ENCODE results near the gene SLAMF9. TPM values are rescaled to one million over a fixed set of nuclear protein-coding genes. Genes with fewer than 3 reads are reported as not detected.

SLAMF9 gene
- total RNA-seq, 4 donors from 2014 or later: not detected

DNA sequence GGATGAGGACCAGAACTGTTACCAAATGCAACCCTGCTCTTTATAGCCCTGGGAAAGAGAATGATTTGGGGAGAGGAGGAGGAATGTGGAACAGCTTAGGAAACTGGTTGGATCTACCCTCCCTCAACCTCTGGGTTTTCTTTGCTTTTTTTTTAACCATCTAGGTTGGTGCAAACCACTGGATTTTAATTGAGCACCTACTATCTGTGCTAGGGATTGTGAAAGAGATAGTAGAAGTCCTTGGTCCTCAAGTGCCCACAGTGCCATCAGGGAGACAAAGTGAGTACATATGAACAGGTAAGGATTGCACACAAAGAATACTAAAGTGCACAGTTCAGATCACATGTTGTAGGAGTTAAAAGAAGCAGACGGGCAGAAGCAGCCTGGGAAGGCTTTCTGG lies 33.4 kb downstream of the SLAMF9 start:
- 72 to 92% methylated on average over 1 of the region's 1 CpG for WGBS, 2 donors
- peaks cover 18 to 32% of the 10 kb centered on the region in 2 donors for H3K4me1 ChIP-seq
- H3K9me3 ChIP-seq: no peaks in the 10 kb centered on the region
- H3K27ac ChIP-seq: peak overlapping the region in 1 of 3 donors; percentile 12
- TF ChIP-seq, protein P1, sequence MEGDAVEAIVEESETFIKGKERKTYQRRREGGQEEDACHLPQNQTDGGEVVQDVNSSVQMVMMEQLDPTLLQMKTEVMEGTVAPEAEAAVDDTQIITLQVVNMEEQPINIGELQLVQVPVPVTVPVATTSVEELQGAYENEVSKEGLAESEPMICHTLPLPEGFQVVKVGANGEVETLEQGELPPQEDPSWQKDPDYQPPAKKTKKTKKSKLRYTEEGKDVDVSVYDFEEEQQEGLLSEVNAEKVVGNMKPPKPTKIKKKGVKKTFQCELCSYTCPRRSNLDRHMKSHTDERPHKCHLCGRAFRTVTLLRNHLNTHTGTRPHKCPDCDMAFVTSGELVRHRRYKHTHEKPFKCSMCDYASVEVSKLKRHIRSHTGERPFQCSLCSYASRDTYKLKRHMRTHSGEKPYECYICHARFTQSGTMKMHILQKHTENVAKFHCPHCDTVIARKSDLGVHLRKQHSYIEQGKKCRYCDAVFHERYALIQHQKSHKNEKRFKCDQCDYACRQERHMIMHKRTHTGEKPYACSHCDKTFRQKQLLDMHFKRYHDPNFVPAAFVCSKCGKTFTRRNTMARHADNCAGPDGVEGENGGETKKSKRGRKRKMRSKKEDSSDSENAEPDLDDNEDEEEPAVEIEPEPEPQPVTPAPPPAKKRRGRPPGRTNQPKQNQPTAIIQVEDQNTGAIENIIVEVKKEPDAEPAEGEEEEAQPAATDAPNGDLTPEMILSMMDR (IDR thresholded peaks at IDR 0.05): no peak
- TF ChIP-seq POLR2A (IDR thresholded peaks at IDR 0.05): no peak
- intact Hi-C loops (cut with DNase I): loop anchor here (10.0 kb wide), 1 partner anchor 174 kb away; the partner anchor contains the start of gene IGSF8
- H3K4me3 ChIP-seq (replicated peaks in 1 of 3): no peak overlapping the region
- peaks cover 20 to 30% of the 10 kb centered on the region in 2 donors for H3K36me3 ChIP-seq
- no peaks in the 10 kb centered on the region for H3K27me3 ChIP-seq
- DNase-seq: no peak

DNA sequence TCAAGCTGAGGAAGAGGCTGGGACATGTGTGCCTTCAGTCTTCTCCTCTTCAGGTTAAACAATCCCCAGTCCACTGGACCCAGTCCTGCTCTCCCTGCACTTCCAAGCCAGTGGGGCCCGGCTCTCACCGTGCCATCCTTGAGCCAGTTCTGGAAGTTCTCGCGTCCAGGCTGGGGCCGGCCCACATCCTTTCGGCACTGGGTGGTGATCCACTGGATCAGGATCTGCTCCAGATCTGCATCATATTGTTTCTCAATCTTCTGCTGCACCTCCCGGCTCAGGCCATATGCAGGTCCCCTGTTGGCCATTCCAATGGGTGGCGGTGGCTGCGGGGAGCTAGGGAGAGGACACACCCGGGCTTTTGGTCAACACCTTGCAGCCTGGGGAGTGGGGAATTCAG lies 33.8 kb downstream of the SLAMF9 start:
- Histone ChIP-seq H3K9me3 (no peaks in the 10 kb centered on the region), H3K27ac (peak overlapping the region in 1 of 3 donors; percentile 12), H3K27me3 (no peaks in the 10 kb centered on the region), H3K4me3 (replicated peaks in 1 of 3) (no peak overlapping the region), H3K4me1 (peaks cover 17 to 32% of the 10 kb centered on the region in 2 donors), H3K36me3 (peaks cover 20 to 30% of the 10 kb centered on the region in 2 donors)
- 92 to 94% methylated on average over 10 of the region's 10 CpGs for WGBS, 2 donors
- TF ChIP-seq, protein P1 (IDR thresholded peaks at IDR 0.05): no peak
- TF ChIP-seq POLR2A (IDR thresholded peaks at IDR 0.05): no peak
- no peak for DNase-seq
- intact Hi-C loops (cut with DNase I): loop anchor here (10.0 kb wide), 1 partner anchor 175 kb away; the partner anchor contains the start of gene IGSF8

DNA sequence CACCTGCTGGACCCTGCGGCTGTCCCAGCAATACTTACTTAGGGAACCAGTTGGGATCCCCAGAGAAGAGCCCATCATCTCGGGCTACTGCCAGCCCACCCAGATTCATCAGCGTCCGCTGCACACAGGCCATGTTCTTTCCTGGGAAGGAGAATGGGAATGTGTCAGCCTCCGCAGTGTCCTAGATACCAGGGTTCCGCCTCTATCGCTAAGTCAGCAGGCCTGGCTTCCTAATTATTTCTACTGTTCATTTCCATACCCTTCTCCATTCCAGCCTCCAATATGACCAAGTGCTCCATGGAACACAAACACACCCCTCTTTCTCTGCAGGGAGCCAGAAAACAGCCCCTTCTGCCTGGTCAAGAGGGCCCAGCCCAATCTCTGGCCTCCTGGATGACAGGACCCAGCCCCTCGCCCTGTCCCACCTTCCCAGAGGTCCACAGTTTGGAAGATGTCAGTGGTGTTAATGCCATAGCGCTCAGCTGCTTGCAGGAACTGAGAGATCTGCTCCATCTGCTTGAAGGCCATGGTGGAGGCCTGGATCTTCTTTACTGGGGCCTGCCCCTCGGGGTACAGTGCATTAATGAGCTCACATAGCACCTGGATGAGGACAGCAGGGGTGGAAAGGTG lies 34.7 kb downstream of the SLAMF9 start:
- no peak for DNase-seq
- TF ChIP-seq, protein P1 (IDR thresholded peaks at IDR 0.05): no peak
- no peak for TF ChIP-seq POLR2A (IDR thresholded peaks at IDR 0.05)
- intact Hi-C loops (cut with DNase I): no loop called here
- WGBS, 2 donors: 97% methylated on average over 10 of the region's 10 CpGs
- peaks cover 20 to 30% of the 10 kb centered on the region in 2 donors for H3K36me3 ChIP-seq
- H3K9me3 ChIP-seq: no peaks in the 10 kb centered on the region
- H3K27me3 ChIP-seq: no peaks in the 10 kb centered on the region
- peaks cover 17 to 36% of the 10 kb centered on the region in 2 donors for H3K4me1 ChIP-seq
- H3K27ac ChIP-seq: no peak overlapping the region
- H3K4me3 ChIP-seq (replicated peaks in 1 of 3): no peak overlapping the region

DNA sequence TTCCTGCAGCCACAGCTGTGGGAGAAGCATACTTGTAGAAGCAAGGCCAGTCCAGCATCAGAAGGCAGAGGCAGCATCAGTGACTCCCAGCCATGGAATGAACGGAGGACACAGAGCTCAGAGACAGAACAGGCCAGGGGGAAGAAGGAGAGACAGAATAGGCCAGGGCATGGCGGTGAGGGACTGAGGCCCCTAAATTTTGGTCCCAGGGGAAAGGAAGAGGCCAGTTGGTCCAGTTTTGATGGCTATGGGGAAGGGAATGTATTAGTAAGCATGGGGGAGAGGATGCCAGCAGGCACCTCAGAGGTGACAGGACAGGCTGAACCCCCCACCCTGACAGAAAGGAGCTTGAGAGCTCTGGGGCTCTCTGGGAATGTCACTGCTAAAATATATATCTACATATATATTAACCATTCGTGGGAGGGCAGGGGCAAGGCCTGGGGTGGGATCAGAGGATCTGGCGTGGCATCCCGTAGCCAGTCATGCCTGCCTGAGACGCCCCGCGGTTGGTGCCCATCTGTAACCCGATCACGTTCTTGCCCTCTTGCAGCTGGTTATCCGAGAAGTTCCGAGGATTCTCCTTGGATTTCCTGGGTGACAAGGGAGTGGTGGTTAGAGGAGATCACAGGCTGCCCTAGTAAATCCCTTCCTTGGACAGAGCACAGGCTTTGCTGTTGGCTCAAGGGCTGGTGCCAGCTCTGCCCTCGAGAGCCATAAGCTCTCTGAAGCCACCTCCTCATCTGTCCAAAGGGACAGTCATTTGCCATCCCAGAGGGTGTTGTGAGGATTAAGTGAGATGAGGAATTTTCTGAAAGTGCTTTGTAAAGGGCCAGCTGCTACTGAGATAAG lies 35.5 kb downstream of the SLAMF9 start:
- DNase-seq: no peak
- Histone ChIP-seq H3K27ac (no peak overlapping the region), H3K9me3 (no peaks in the 10 kb centered on the region), H3K4me1 (peaks cover 9 to 43% of the 10 kb centered on the region in 2 donors), H3K4me3 (replicated peaks in 1 of 3) (no peak overlapping the region), H3K36me3 (peaks cover 20 to 30% of the 10 kb centered on the region in 2 donors), H3K27me3 (no peaks in the 10 kb centered on the region)
- 90 to 95% methylated on average over 12 to 13 of the region's 13 CpGs for WGBS, 2 donors
- no peak for TF ChIP-seq POLR2A (IDR thresholded peaks at IDR 0.05)
- TF ChIP-seq, protein P1 (IDR thresholded peaks at IDR 0.05): no peak
- intact Hi-C loops (cut with DNase I): no loop called here

All from thyroid gland (tissue), 4 donors.